ENCODE measurements around the gene DMD. TPM values are rescaled to one million over a fixed set of nuclear protein-coding genes. Genes with fewer than 3 reads are reported as not detected.

The DMD gene
- total and polyA plus RNA-seq, 2 of the 8 experiments (the other 6 are each of a cell fraction or from before 2014, with no cell fraction given): 4.8 to 7.4 TPM

GRCh38 chrX:31232506-31232905 is 1978.8 kb downstream of the DMD start (continued):
- TF ChIP-seq MAFK (IDR thresholded peaks at IDR 0.05; ENCODE audit: low read depth, low read length): no peak
- no peak for TF ChIP-seq SAP30 (IDR thresholded peaks at IDR 0.05; ENCODE audit: insufficient read depth, insufficient replicate concordance, low read length)
- no peak for TF ChIP-seq POLR2AphosphoS5 (IDR thresholded peaks at IDR 0.05; ENCODE audit: low read depth, low read length)
- no peak for TF ChIP-seq HDAC2 (IDR thresholded peaks at IDR 0.05; ENCODE audit: borderline replicate concordance in 1 of 2, low read depth in 2 of 2, low read length in 2 of 2)
- TF ChIP-seq ATF2 (IDR thresholded peaks at IDR 0.05; ENCODE audit: low read length): no peak

Data from H1 (cell line).